Astrocyte (in vitro differentiated cells and primary cell): ENCODE measurements around the gene METTL15. TPM values are rescaled to one million over a fixed set of nuclear protein-coding genes. Genes with fewer than 3 reads are reported as not detected.
"Not testable (repeated sequence)": the region's sequence is repeated elsewhere in the genome, so short reads cannot be mapped to it uniquely, and the experiment has no call there.

ENCODE experiments used
- DNase-seq: peaks from one replicate; pipeline ENCODE4 v3.0.0-alpha.2; 2010; ENCODE audit warnings: low read depth
- FAIRE-seq: peaks from 2 replicates; lab custom pipeline; 2011; peaks lifted over from hg19 to GRCh38; lab: Jason Lieb, UNC
- H2AFZ ChIP-seq: 2 replicates; pipeline ENCODE4 v1.6.0; 2012; ENCODE audit warnings: low read depth, low read length, inconsistent platforms
- H3K27ac ChIP-seq: 2 replicates; pipeline ENCODE4 v1.5.1; 2011; ENCODE audit warnings: low read depth, low read length, inconsistent platforms
- H3K27me3 ChIP-seq: 2 replicates; pipeline ENCODE4 v1.6.0; 2011; ENCODE audit warnings: low read length, inconsistent platforms; ENCODE audit not compliant: insufficient read depth
- H3K36me3 ChIP-seq: 2 replicates; pipeline ENCODE4 v1.5.1; 2011; ENCODE audit warnings: low read length, inconsistent platforms; ENCODE audit not compliant: insufficient read depth
- H3K4me1 ChIP-seq: 2 replicates; pipeline ENCODE4 v1.5.1; 2011; ENCODE audit warnings: low read length, inconsistent platforms; ENCODE audit not compliant: insufficient read depth
- H3K4me2 ChIP-seq: 2 replicates; pipeline ENCODE4 v1.6.0; 2012; ENCODE audit warnings: low read length, inconsistent platforms
- H3K4me3 ChIP-seq: 2 replicates; pipeline ENCODE4 v1.5.1; 2011; ENCODE audit warnings: low read depth, mild to moderate bottlenecking, low read length, inconsistent platforms; ENCODE audit not compliant: insufficient read depth
- H3K79me2 ChIP-seq: 2 replicates; pipeline ENCODE4 v1.6.0; 2012; ENCODE audit warnings: mild to moderate bottlenecking, low read length, inconsistent platforms; ENCODE audit not compliant: insufficient read depth
- H3K9ac ChIP-seq: 2 replicates; pipeline ENCODE4 v1.6.0; 2012; ENCODE audit warnings: mild to moderate bottlenecking, low read length, inconsistent platforms
- H3K9me3 ChIP-seq: 2 replicates; pipeline ENCODE4 v1.5.1; 2012; ENCODE audit warnings: low read depth, mild to moderate bottlenecking, low read length, inconsistent platforms; ENCODE audit not compliant: insufficient read depth
- H4K20me1 ChIP-seq: 2 replicates; pipeline ENCODE4 v1.6.0; 2012; ENCODE audit warnings: low read length, inconsistent platforms; ENCODE audit not compliant: insufficient read depth
- H3K27ac Mint-ChIP-seq: one replicate; pipeline ENCODE4 v1.8.0; 2021; ENCODE audit warnings: mild to moderate bottlenecking, mixed read lengths; ENCODE audit not compliant: unreplicated experiment
- H3K27me3 Mint-ChIP-seq: one replicate; pipeline ENCODE4 v1.8.0; 2021; ENCODE audit warnings: low read depth, mixed read lengths; ENCODE audit not compliant: unreplicated experiment
- H3K36me3 Mint-ChIP-seq: one replicate; pipeline ENCODE4 v1.8.0; 2021; ENCODE audit warnings: low read depth, mixed read lengths; ENCODE audit not compliant: unreplicated experiment
- H3K4me1 Mint-ChIP-seq: one replicate; pipeline ENCODE4 v1.8.0; 2021; ENCODE audit warnings: low read depth, mixed read lengths; ENCODE audit not compliant: unreplicated experiment
- H3K4me3 Mint-ChIP-seq: one replicate; pipeline ENCODE4 v1.8.0; 2021; ENCODE audit warnings: mild to moderate bottlenecking, moderate library complexity, mixed read lengths; ENCODE audit not compliant: unreplicated experiment
- H3K9me3 Mint-ChIP-seq: one replicate; pipeline ENCODE4 v1.8.0; 2021; ENCODE audit warnings: mild to moderate bottlenecking, mixed read lengths; ENCODE audit not compliant: unreplicated experiment
- CTCF ChIP-seq: IDR thresholded peaks from 2 replicates; pipeline ENCODE4 v1.5.1; 2011; ENCODE audit warnings: low read depth, mild to moderate bottlenecking, inconsistent platforms, low read length, moderate library complexity; ENCODE audit not compliant: insufficient read depth
- EZH2 ChIP-seq: IDR thresholded peaks from 2 replicates; pipeline ENCODE4 v1.6.1; 2012; ENCODE audit warnings: mild to moderate bottlenecking, low read length, inconsistent platforms; ENCODE audit not compliant: insufficient read depth
- total RNA-seq: library from RNA; stranded (reverse); gene quantifications from 2 replicates; pipeline ENCODE4 v1.2.1, GENCODE V29; 2021

The METTL15 gene
- total RNA-seq, 1 donor from 2014 or later: 10.8 TPM

- Mint-ChIP-seq H3K36me3 (no peaks in the 10 kb centered on the region), H3K4me3 (no peak overlapping the region), H3K9me3 (no peaks in the 10 kb centered on the region), H3K4me1 (peaks cover 2% of the 10 kb centered on the region), H3K27me3 (no peaks in the 10 kb centered on the region), H3K27ac (no peak overlapping the region)
- no peaks in the 10 kb centered on the region for H3K27me3 ChIP-seq
- H4K20me1 ChIP-seq: no peaks in the 10 kb centered on the region
- H3K36me3 ChIP-seq: peaks cover 7% of the 10 kb centered on the region
- no peaks in the 10 kb centered on the region for H3K9me3 ChIP-seq
- no peaks in the 10 kb centered on the region for H3K79me2 ChIP-seq
- H2AFZ ChIP-seq: no peak overlapping the region
- H3K4me2 ChIP-seq: peak overlapping the region; percentile 13
- FAIRE-seq: no peak
- peak; percentile 64 for DNase-seq
- peak overlapping the region; percentile 71 for H3K27ac ChIP-seq
- peaks cover 10% of the 10 kb centered on the region for H3K4me1 ChIP-seq
- H3K4me3 ChIP-seq: no peak overlapping the region
- peak overlapping the region; percentile 11 for H3K9ac ChIP-seq
- TF ChIP-seq CTCF (no peak), EZH2 (no peak)
These were observed 21.6 kb upstream of the METTL15 start for GRCh38 chr11:28086569-28086968.

- H3K4me3 ChIP-seq, H2AFZ ChIP-seq, H3K27me3 ChIP-seq, FAIRE-seq, H3K9me3 ChIP-seq, H4K20me1 ChIP-seq, H3K9ac ChIP-seq, H3K4me3 Mint-ChIP-seq, DNase-seq, H3K9me3 Mint-ChIP-seq, H3K36me3 ChIP-seq, H3K4me2 ChIP-seq, H3K79me2 ChIP-seq, H3K36me3 Mint-ChIP-seq, H3K27me3 Mint-ChIP-seq, H3K4me1 Mint-ChIP-seq: not testable (repeated sequence)
- H3K4me1 ChIP-seq: peaks cover 10% of the 10 kb centered on the region
- H3K27ac ChIP-seq: peak overlapping the region; percentile 71
- H3K27ac Mint-ChIP-seq: peak overlapping the region; percentile 14
These were observed 21.0 kb upstream of the METTL15 start for GRCh38 chr11:28087192-28087591.

- Histone ChIP-seq H3K27ac (peak overlapping the region; percentile 71), H3K4me1 (peaks cover 10% of the 10 kb centered on the region)
- not testable (repeated sequence) for H3K4me3 ChIP-seq, H3K4me2 ChIP-seq, H4K20me1 ChIP-seq, H3K9me3 Mint-ChIP-seq, H3K9me3 ChIP-seq, H3K27me3 Mint-ChIP-seq, H2AFZ ChIP-seq, H3K4me3 Mint-ChIP-seq, H3K36me3 Mint-ChIP-seq, FAIRE-seq, DNase-seq, H3K27me3 ChIP-seq, H3K4me1 Mint-ChIP-seq, H3K27ac Mint-ChIP-seq, H3K9ac ChIP-seq, H3K79me2 ChIP-seq, H3K36me3 ChIP-seq
These were observed 20.5 kb upstream of the METTL15 start for GRCh38 chr11:28087693-28088092.
